ENCODE measurements around the gene ATP8B1. TPM values are rescaled to one million over a fixed set of nuclear protein-coding genes. Genes with fewer than 3 reads are reported as not detected.

ATP8B1 gene
- total and polyA plus RNA-seq, 9 of the 15 experiments (the other 6 are each of a cell fraction or from before 2014, with no cell fraction given) = 0.01 to 0.22 (median 0.03) TPM; not detected in 3

- TF ChIP-seq ZNF121 (CRISPR knock-in tag; conservative IDR thresholded peaks at IDR 0.05) (no peak), MEF2A (IDR thresholded peaks at IDR 0.05; ENCODE audit: control insufficient read depth, low read depth, low read length) (peak; percentile 28; the same call in 1 of the 2 replicates), HMG20A (CRISPR knock-in tag; conservative IDR thresholded peaks at IDR 0.05) (no peak)
These were observed 143.5 kb downstream of the ATP8B1 start (continued) for GRCh38 chr18:57659460-57660102.

GRCh38 chr18:57657542-57657941 lies 145.6 kb downstream of the ATP8B1 start:
- BruUV-seq (replicated peaks) = no TSS peak
- in situ Hi-C loops (cut with MboI) (no loop called here), intact Hi-C loops (cut with micrococcal nuclease) (no loop called here)
- CTCF ChIA-PET (ENCODE audit: low intra/inter-chr PET ratio) = interaction anchor here (0.5 kb wide), 1 partner anchor 19 kb away, joined by 3 read pairs; no protein-coding TSS in a partner anchor
- Histone ChIP-seq H3K9me1 (ENCODE audit: control insufficient read depth, insufficient read depth, low read length) (no peaks in the 10 kb centered on the region), H3K9me3 (replicated peaks; ENCODE audit: control insufficient read depth, insufficient read depth, low read depth, low read length) (peaks cover 7% of the 10 kb centered on the region), H3K4me2 (ENCODE audit: insufficient read depth, low read length) (no peak overlapping the region), H3K9ac (ENCODE audit: insufficient read depth in 1 of 2, low read depth in 2 of 2, low read length in 2 of 2) (no peak overlapping the region), H3K27ac (ENCODE audit: extremely low read depth, low read depth, low read length) (no peak overlapping the region), H3K4me3 (no peak overlapping the region), H2AFZ (ENCODE audit: low read depth, low read length) (no peak overlapping the region), H3K36me3 (ENCODE audit: control insufficient read depth, insufficient read depth, low read length) (no peaks in the 10 kb centered on the region), H4K20me1 (replicated peaks; ENCODE audit: control insufficient read depth, insufficient read depth, low read length) (no peaks in the 10 kb centered on the region), H3K79me2 (ENCODE audit: control insufficient read depth, insufficient read depth, low read length) (no peaks in the 10 kb centered on the region), H3K4me1 (replicated peaks in 1 of 2; ENCODE audit: control insufficient read depth in 2 of 2, insufficient read depth in 2 of 2, low read length in 2 of 2) (peaks cover 10 to 21% of the 10 kb centered on the region in 2 experiments; a peak in 4 of 5 replicates), H3K27me3 (ENCODE audit: control insufficient read depth in 2 of 2, insufficient read depth in 2 of 2, low read length in 2 of 2) (no peaks in the 10 kb centered on the region)
- 49% methylated on average over 2 of the region's 2 CpGs for WGBS (ENCODE audit: insufficient coverage, low coverage, missing lambda C conversion rate)
- peak; percentile 11 for FAIRE-seq
- TF ChIP-seq RFX1 (IDR thresholded peaks at IDR 0.05) (peak; percentile 40; the same call in 1 of the 2 replicates), TFAM (CRISPR knock-in tag; conservative IDR thresholded peaks at IDR 0.05) (no peak)
- DNase-seq (ENCODE audit: extremely low read depth in 1 of 4, low spot score in 3 of 4) = no peak
- ATAC-seq = no peak
- POLR2A ChIA-PET = no interaction called here
